ENCODE measurements around the gene TNS1. TPM values are rescaled to one million over a fixed set of nuclear protein-coding genes. Genes with fewer than 3 reads are reported as not detected.

TNS1 gene
- total and polyA plus RNA-seq, 10 of the 15 experiments (the other 5 are each of a cell fraction or from before 2014, with no cell fraction given): 0.05 to 0.44 TPM; not detected in 8

GRCh38 chr2:217934321-217935131, 68.3 kb downstream of the TNS1 start (continued):
- TF ChIP-seq EZH2 (IDR thresholded peaks at IDR 0.05; ENCODE audit: borderline replicate concordance, control insufficient read depth, low read depth, low read length) (no peak), MXI1 (IDR thresholded peaks at IDR 0.05; ENCODE audit: low read depth, low read length) (no peak), E2F4 (IDR thresholded peaks at IDR 0.05; ENCODE audit: low read depth, low read length) (no peak), EED (IDR thresholded peaks at IDR 0.05; ENCODE audit: low read depth) (no peak)

- intact Hi-C loops (cut with micrococcal nuclease; ENCODE audit: unreplicated experiment): no loop called here
- no peak overlapping the region for H2AFZ ChIP-seq (ENCODE audit: control insufficient read depth, low read depth, low read length)
- H3K27ac ChIP-seq (ENCODE audit: control insufficient read depth, insufficient read depth): no peak overlapping the region
- ATAC-seq (no peak), DNase-seq (ENCODE audit: low read depth, low spot score) (no peak), FAIRE-seq (no peak)
- TF ChIP-seq ZZZ3 (IDR thresholded peaks at IDR 0.05; ENCODE audit: control insufficient read depth, insufficient read length, low read depth): no peak
- no peak overlapping the region for H3K9ac ChIP-seq (ENCODE audit: control insufficient read depth, insufficient read depth, low read length)
- no peaks in the 10 kb centered on the region for H3K36me3 ChIP-seq (ENCODE audit: control insufficient read depth in 2 of 2, insufficient read depth in 2 of 2, low read length in 1 of 2)
- no peaks in the 10 kb centered on the region for H3K79me2 ChIP-seq (ENCODE audit: control insufficient read depth, insufficient read depth, low read length)
- RAD21 ChIA-PET (ENCODE audit: unreplicated experiment): no interaction called here
- POLR2A ChIA-PET: no interaction called here
- no TSS peak for BruUV-seq (replicated peaks)
- 2% methylated on average over 3 of the region's 3 CpGs for WGBS (ENCODE audit: insufficient coverage, insufficient replicate concordance, low lambda C conversion rate, missing lambda C conversion rate)
- H4K20me1 ChIP-seq (ENCODE audit: control insufficient read depth, insufficient read depth): no peaks in the 10 kb centered on the region
- in situ Hi-C loops (cut with MboI): no loop called here
- peaks cover 0 to 2% of the 10 kb centered on the region in 2 experiments; a peak in 1 of 4 replicates for H3K27me3 ChIP-seq (replicated peaks in 1 of 2; ENCODE audit: control insufficient read depth in 2 of 2, insufficient read depth in 2 of 2, low read length in 1 of 2)
- no peaks in the 10 kb centered on the region for H3K4me1 ChIP-seq (ENCODE audit: control insufficient read depth, insufficient read depth, low read length)
- H3K4me2 ChIP-seq (ENCODE audit: control insufficient read depth, insufficient read depth): no peak overlapping the region
- no peak overlapping the region for H3K4me3 ChIP-seq
- SMC1A ChIA-PET (ENCODE audit: uncharacterized antibody, unreplicated experiment): no interaction called here
- no peaks in the 10 kb centered on the region for H3K9me3 ChIP-seq (replicated peaks; ENCODE audit: control insufficient read depth, insufficient read depth, low read length)
- CTCF ChIA-PET: no interaction called here
Measured at GRCh38 chr2:217933617-217933993, 69.2 kb downstream of the TNS1 start.
